ENCODE measurements around the gene STX3. TPM values are rescaled to one million over a fixed set of nuclear protein-coding genes. Genes with fewer than 3 reads are reported as not detected.

STX3 gene
- total and polyA plus RNA-seq, 2 of the 13 experiments (the other 11 are each of a cell fraction or from before 2014, with no cell fraction given): 16.5 to 24.0 TPM

DNA sequence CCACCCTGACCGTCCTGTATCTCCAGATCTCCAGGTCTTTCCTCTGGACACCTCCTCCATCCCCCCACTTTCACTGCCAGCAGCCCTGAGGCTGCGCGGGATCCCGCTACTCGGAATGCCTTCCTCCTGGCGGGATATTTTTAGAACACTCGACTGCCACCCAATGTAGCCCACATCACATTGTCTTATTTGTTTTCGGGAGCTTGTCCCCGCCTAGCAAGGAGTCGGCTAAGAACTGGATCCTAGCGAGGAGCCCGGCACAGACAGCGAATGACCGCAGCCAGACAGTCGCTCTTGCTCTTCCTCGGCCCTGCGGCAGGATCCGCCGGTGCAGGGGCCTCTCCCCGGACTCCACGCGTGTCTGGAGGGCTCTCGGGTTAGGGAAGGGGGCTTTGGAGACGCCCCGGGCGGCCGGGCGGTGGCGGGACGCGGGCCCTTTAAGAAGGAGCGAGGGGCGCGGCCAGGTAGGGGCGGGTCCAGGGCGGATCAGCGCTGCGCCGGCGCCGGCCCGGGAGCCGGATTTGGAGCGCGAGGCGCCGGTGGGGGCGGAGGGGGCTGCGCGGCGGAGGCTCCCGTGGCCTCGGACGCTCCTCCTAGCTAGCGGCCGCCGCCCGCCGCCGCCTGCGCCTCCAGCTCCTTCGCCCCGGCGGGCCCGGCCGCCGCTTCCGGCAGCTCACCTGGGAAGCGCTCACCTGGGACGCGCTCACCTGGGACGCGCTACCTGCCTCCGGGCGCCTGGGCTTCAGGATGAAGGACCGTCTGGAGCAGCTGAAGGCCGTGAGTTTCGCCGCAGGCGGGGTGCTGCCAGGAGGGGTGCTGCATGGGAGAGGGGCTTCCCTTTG is at the start of gene STX3 (continued):
- TF ChIP-seq, protein P1, sequence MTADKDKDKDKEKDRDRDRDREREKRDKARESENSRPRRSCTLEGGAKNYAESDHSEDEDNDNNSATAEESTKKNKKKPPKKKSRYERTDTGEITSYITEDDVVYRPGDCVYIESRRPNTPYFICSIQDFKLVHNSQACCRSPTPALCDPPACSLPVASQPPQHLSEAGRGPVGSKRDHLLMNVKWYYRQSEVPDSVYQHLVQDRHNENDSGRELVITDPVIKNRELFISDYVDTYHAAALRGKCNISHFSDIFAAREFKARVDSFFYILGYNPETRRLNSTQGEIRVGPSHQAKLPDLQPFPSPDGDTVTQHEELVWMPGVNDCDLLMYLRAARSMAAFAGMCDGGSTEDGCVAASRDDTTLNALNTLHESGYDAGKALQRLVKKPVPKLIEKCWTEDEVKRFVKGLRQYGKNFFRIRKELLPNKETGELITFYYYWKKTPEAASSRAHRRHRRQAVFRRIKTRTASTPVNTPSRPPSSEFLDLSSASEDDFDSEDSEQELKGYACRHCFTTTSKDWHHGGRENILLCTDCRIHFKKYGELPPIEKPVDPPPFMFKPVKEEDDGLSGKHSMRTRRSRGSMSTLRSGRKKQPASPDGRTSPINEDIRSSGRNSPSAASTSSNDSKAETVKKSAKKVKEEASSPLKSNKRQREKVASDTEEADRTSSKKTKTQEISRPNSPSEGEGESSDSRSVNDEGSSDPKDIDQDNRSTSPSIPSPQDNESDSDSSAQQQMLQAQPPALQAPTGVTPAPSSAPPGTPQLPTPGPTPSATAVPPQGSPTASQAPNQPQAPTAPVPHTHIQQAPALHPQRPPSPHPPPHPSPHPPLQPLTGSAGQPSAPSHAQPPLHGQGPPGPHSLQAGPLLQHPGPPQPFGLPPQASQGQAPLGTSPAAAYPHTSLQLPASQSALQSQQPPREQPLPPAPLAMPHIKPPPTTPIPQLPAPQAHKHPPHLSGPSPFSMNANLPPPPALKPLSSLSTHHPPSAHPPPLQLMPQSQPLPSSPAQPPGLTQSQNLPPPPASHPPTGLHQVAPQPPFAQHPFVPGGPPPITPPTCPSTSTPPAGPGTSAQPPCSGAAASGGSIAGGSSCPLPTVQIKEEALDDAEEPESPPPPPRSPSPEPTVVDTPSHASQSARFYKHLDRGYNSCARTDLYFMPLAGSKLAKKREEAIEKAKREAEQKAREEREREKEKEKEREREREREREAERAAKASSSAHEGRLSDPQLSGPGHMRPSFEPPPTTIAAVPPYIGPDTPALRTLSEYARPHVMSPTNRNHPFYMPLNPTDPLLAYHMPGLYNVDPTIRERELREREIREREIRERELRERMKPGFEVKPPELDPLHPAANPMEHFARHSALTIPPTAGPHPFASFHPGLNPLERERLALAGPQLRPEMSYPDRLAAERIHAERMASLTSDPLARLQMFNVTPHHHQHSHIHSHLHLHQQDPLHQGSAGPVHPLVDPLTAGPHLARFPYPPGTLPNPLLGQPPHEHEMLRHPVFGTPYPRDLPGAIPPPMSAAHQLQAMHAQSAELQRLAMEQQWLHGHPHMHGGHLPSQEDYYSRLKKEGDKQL (CRISPR knock-in tag; IDR thresholded peaks at IDR 0.05; ENCODE audit: low read depth): no peak
- peak; percentile 98 for TF ChIP-seq ZEB1 (IDR thresholded peaks at IDR 0.05; ENCODE audit: insufficient replicate concordance, low read depth)
- TF ChIP-seq ZNF543 (CRISPR knock-in tag; IDR thresholded peaks at IDR 0.05): no peak
- no peak for TF ChIP-seq ZNF720 (CRISPR knock-in tag; IDR thresholded peaks at IDR 0.05)
- no peak for TF ChIP-seq CHD2 (IDR thresholded peaks at IDR 0.05; ENCODE audit: low read depth, low read length)

DNA sequence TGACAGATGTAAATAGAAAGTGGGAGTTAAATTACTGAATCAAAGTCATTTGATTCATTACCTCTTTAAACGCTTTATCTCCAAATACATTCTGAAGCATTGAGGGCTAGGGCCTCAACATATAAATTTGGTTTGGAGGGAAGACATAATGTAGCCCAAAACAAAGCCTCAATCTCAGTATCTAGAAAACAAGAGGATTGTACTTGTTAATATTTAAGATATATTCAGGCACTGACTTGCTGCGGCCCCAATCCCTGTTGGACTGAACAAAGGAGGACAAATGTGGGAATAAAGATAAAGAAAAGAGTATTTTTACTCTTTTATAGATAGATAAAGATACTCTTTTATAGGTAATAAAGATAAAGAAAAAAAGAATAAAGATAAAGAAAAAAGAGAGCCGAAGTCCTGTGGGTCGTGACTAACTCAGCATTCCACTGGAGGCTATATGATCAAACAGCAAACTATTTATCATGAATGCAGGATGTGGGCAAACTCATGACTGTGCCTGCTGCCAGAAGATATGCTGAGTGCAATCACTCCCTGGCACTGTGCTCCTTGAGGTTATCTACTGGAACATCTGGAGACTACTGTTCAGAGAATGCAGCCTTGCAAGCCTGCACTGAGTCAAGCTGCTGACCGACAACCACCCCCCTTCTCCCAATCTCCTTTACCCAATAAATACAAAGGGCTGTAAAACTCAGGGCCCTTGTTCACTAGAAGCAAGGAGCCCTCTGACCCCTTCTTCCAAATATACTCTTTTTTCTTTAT is 48.5 kb upstream of the STX3 start:
- H3K27me3 ChIP-seq (ENCODE audit: control insufficient read depth in 1 of 2, insufficient read depth in 2 of 2, low read length in 2 of 2): no peaks in the 10 kb centered on the region
- H3K4me2 ChIP-seq (ENCODE audit: low read depth, low read length): no peak overlapping the region
- H4K20me1 ChIP-seq (ENCODE audit: insufficient read depth, low read length): no peaks in the 10 kb centered on the region
- no peaks in the 10 kb centered on the region for H3K79me2 ChIP-seq (ENCODE audit: insufficient read depth, low read length)
- no TSS peak for BruUV-seq (replicated peaks)
- DNase-seq (ENCODE audit: low spot score) (no peak), FAIRE-seq (no peak), ATAC-seq (no peak)
- H3K27ac ChIP-seq (ENCODE audit: extremely low read length, insufficient read depth, low read length): no peak overlapping the region
- no peaks in the 10 kb centered on the region for H3K9me3 ChIP-seq (ENCODE audit: low read length)
- H3K4me1 ChIP-seq (ENCODE audit: insufficient read depth, low read length): peaks cover 13% of the 10 kb centered on the region
- no peak overlapping the region; a peak in 1 of 6 replicates for H3K4me3 ChIP-seq (replicated peaks in 1 of 3; ENCODE audit: insufficient read depth in 1 of 3, low read depth in 2 of 3, low read length in 3 of 3)
- 37% methylated on average over 5 of the region's 5 CpGs for WGBS (ENCODE audit: low lambda C conversion rate)
- ChIA-PET POLR2A (no interaction called here), CTCF (ENCODE audit: low intra/inter-chr PET ratio, low total read pairs) (no interaction called here)
- no peak overlapping the region for H3K9ac ChIP-seq (ENCODE audit: insufficient read depth, low read depth, low read length)
- H3K36me3 ChIP-seq (replicated peaks in 1 of 2; ENCODE audit: control insufficient read depth in 1 of 2, insufficient read depth in 2 of 2, low read length in 2 of 2): no peaks in the 10 kb centered on the region
- intact Hi-C loops (cut with micrococcal nuclease; ENCODE audit: unreplicated experiment): no loop called here
- H2AFZ ChIP-seq (ENCODE audit: low read length): no peak overlapping the region
- in situ Hi-C loops (cut with HindIII; ENCODE audit: extremely low pct_ligation_motif_present, low pct_unique_long_range_greater_than_20kb): no loop called here
- TF ChIP-seq SMAD9 (CRISPR knock-in tag; IDR thresholded peaks at IDR 0.05): no peak
- no peak for TF ChIP-seq ZNF713 (CRISPR knock-in tag; IDR thresholded peaks at IDR 0.05)
- TF ChIP-seq, protein P2, sequence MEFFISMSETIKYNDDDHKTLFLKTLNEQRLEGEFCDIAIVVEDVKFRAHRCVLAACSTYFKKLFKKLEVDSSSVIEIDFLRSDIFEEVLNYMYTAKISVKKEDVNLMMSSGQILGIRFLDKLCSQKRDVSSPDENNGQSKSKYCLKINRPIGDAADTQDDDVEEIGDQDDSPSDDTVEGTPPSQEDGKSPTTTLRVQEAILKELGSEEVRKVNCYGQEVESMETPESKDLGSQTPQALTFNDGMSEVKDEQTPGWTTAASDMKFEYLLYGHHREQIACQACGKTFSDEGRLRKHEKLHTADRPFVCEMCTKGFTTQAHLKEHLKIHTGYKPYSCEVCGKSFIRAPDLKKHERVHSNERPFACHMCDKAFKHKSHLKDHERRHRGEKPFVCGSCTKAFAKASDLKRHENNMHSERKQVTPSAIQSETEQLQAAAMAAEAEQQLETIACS (CRISPR knock-in tag; IDR thresholded peaks at IDR 0.05): no peak
- TF ChIP-seq ZNF484 (CRISPR knock-in tag; IDR thresholded peaks at IDR 0.05; ENCODE audit: borderline replicate concordance, low read depth): no peak
- TF ChIP-seq FOXC1 (CRISPR knock-in tag; IDR thresholded peaks at IDR 0.05; ENCODE audit: borderline replicate concordance): no peak
- no peak for TF ChIP-seq ZNF660 (CRISPR knock-in tag; IDR thresholded peaks at IDR 0.05; ENCODE audit: borderline replicate concordance, low read depth)
- no peak for TF ChIP-seq ZMYM2 (CRISPR knock-in tag; IDR thresholded peaks at IDR 0.05)
- no peak for TF ChIP-seq MEIS2 (CRISPR knock-in tag; IDR thresholded peaks at IDR 0.05)
- TF ChIP-seq ZNF790 (CRISPR knock-in tag; IDR thresholded peaks at IDR 0.05; ENCODE audit: borderline replicate concordance): no peak
